K562 (cell line): ENCODE results near the gene FES. TPM values are rescaled to one million over a fixed set of nuclear protein-coding genes. Genes with fewer than 3 reads are reported as not detected.

Experiments used
- ATAC-seq: fragments of 200-7000 bp; cut with Tn5 transposase; 3 replicates; pipeline ENCODE4 v1.9.1; 2020; ENCODE audit warnings: moderate library complexity
- BruUV-seq: library from RNA; stranded (reverse); fragments of 400-500 nt; replicated peaks from 2 replicates; lab custom pipeline; 2021; lab: Mats Ljungman, UMichigan
- CTCF ChIA-PET: fragments of 300-600 bp; formaldehyde crosslinking; extraction: SDS; loops from one replicate; lab custom pipeline; 2021; ENCODE audit warnings: low intra/inter-chr PET ratio; lab: Yijun Ruan, JAX
- POLR2A ChIA-PET: fragments of 300-600, 350-650 bp; sonication (Branson Sonifier 250); formaldehyde crosslinking; extraction: SDS; loops from one replicate; lab custom pipeline; 2021; ENCODE audit warnings: antibody characterized with exemption, inconsistent platforms; lab: Yijun Ruan, JAX
- DNase-seq, 4 experiments: peaks; one replicate each; pipeline versions ENCODE4 v3.0.0 to v3.0.0-alpha.2; 2011 to 2018; ENCODE audit warnings: low spot score in 3 of 4, mixed read lengths in 3 of 4; ENCODE audit errors: extremely low read depth in 1 of 4
- FAIRE-seq: peaks from 2 replicates; lab custom pipeline; 2011; peaks lifted over from hg19 to GRCh38; lab: Jason Lieb, UNC
- H2AFZ ChIP-seq: 2 replicates; pipeline ENCODE4 v1.6.0; 2011; ENCODE audit warnings: low read depth, low read length, control low read depth, inconsistent platforms
- H3K27ac ChIP-seq: fragments of 200-600 bp; 3 replicates; pipeline ENCODE4 v1.8.0; 2011; ENCODE audit warnings: low read depth, mild to moderate bottlenecking, control low read depth, inconsistent platforms, low read length, moderate library complexity, mixed read lengths; ENCODE audit errors: extremely low read depth
- H3K27me3 ChIP-seq, 2 experiments: fragments of 300-600 bp in 1 of 2; 2 replicates in 1 of 2; 3 replicates in 1 of 2; pipeline versions ENCODE4 v1.6.0 to v1.8.0; 2011; ENCODE audit warnings: inconsistent platforms in 2 of 2, low read length in 2 of 2, mild to moderate bottlenecking in 1 of 2, mixed read lengths in 1 of 2, moderate library complexity in 1 of 2; ENCODE audit not compliant: control insufficient read depth in 2 of 2, insufficient read depth in 2 of 2
- H3K36me3 ChIP-seq: fragments of 300-600 bp; 3 replicates; pipeline ENCODE4 v1.8.0; 2011; ENCODE audit warnings: mild to moderate bottlenecking, low read length, inconsistent platforms; ENCODE audit not compliant: control insufficient read depth, insufficient read depth
- H3K4me1 ChIP-seq, 2 experiments: fragments of 200-600 bp in 1 of 2; replicated peaks in 1 of 2; 2 replicates in 1 of 2; 3 replicates in 1 of 2; pipeline versions ENCODE4 v1.5.1 to v1.8.0; 2011; ENCODE audit warnings: inconsistent platforms in 2 of 2, low read length in 2 of 2, mild to moderate bottlenecking in 1 of 2, mixed read lengths in 1 of 2, moderate library complexity in 1 of 2; ENCODE audit not compliant: control insufficient read depth in 2 of 2, insufficient read depth in 2 of 2
- H3K4me2 ChIP-seq: 2 replicates; pipeline ENCODE4 v1.6.1; 2011; ENCODE audit warnings: low read length, control low read depth, inconsistent platforms, mixed read lengths; ENCODE audit not compliant: insufficient read depth
- H3K4me3 ChIP-seq: fragments of 200-600 bp; sonication (generic), shearing (Covaris generic); 2 replicates; pipeline ENCODE4 v1.5.1; 2016; ENCODE audit warnings: control low read depth, inconsistent platforms
- H3K79me2 ChIP-seq: fragments of 200-600 bp; 3 replicates; pipeline ENCODE4 v1.8.0; 2011; ENCODE audit warnings: low read length, inconsistent platforms; ENCODE audit not compliant: control insufficient read depth, insufficient read depth
- H3K9ac ChIP-seq, 2 experiments: 2 replicates each; pipeline versions ENCODE4 v1.6.0 to v1.6.1; 2011; ENCODE audit warnings: low read depth in 2 of 2, low read length in 2 of 2, control low read depth in 1 of 2, inconsistent platforms in 1 of 2, mild to moderate bottlenecking in 1 of 2, mixed read lengths in 1 of 2; ENCODE audit not compliant: insufficient read depth in 1 of 2
- H3K9me1 ChIP-seq: one replicate; pipeline ENCODE4 v1.6.0; 2011; ENCODE audit warnings: inconsistent platforms, mild to moderate bottlenecking, low read length, moderate library complexity; ENCODE audit not compliant: control insufficient read depth, insufficient read depth
- H3K9me3 ChIP-seq: replicated peaks from 2 replicates; pipeline ENCODE4 v1.5.1; 2011; ENCODE audit warnings: low read depth, low read length, inconsistent platforms; ENCODE audit not compliant: control insufficient read depth, insufficient read depth
- H4K20me1 ChIP-seq: replicated peaks from 2 replicates; pipeline ENCODE4 v1.6.1; 2011; ENCODE audit warnings: low read length, inconsistent platforms, mixed read lengths; ENCODE audit not compliant: control insufficient read depth, insufficient read depth
- CBX2 ChIP-seq: fragments of 200-600 bp; sonication (generic); IDR thresholded peaks from one replicate; pipeline ENCODE4 v1.6.1; 2012; ENCODE audit warnings: mild to moderate bottlenecking, low read length, inconsistent platforms; ENCODE audit not compliant: insufficient read depth, poor library complexity, severe bottlenecking
- FOXK2 ChIP-seq, 2 experiments: fragments of 450-650 bp; IDR thresholded peaks in 1 of 2; conservative IDR thresholded peaks in 1 of 2; 2 replicates each; pipeline ENCODE4 v1.6.1; 2016; ENCODE audit warnings: low read depth in 2 of 2, mild to moderate bottlenecking in 1 of 2
- PRMT5 ChIP-seq: sonication (generic); formaldehyde crosslinking; IDR thresholded peaks from 2 replicates; pipeline ENCODE4 v1.5.0; 2020; ENCODE audit warnings: missing genetic modification reagents
- SREBF2 ChIP-seq: sonication (generic); formaldehyde crosslinking; IDR thresholded peaks from 2 replicates; pipeline ENCODE4 v1.4.0; 2020; ENCODE audit warnings: mild to moderate bottlenecking, missing genetic modification reagents
- TBP ChIP-seq: optimal IDR thresholded peaks from 2 replicates; pipeline ENCODE3; 2011; ENCODE audit warnings: low read depth, low read length, improper control_type of control experiment
- TCF3 ChIP-seq: sonication (generic); formaldehyde crosslinking; IDR thresholded peaks from 2 replicates; pipeline ENCODE4 v1.4.0; 2020; ENCODE audit warnings: mild to moderate bottlenecking, missing genetic modification reagents
- TEAD4 ChIP-seq, 2 experiments: sonication (generic) in 1 of 2; formaldehyde crosslinking in 1 of 2; IDR thresholded peaks; 2 replicates each; pipeline versions ENCODE4 v1.6.1 to v1.8.0; 2012 to 2022; ENCODE audit warnings: borderline replicate concordance in 1 of 2, inconsistent platforms in 1 of 2, low read length in 1 of 2, mild to moderate bottlenecking in 1 of 2, missing genetic modification reagents in 1 of 2
- THAP12 ChIP-seq: fragments of 250-450 bp; sonication (Bioruptor Pico); IDR thresholded peaks from 2 replicates; pipeline ENCODE4 v1.9.0; 2021; ENCODE audit warnings: mild to moderate bottlenecking, inconsistent platforms
- XRCC3 ChIP-seq: fragments of 450-650 bp; IDR thresholded peaks from 2 replicates; pipeline ENCODE4 v1.6.1; 2017; ENCODE audit warnings: mild to moderate bottlenecking, moderate library complexity
- ZFP1 ChIP-seq: fragments of 450-650 bp; formaldehyde crosslinking; IDR thresholded peaks from 2 replicates; pipeline ENCODE4 v1.4.0; 2020; ENCODE audit warnings: mild to moderate bottlenecking, mixed read lengths
- ZFP91 ChIP-seq: sonication (generic); formaldehyde crosslinking; IDR thresholded peaks from 2 replicates; pipeline ENCODE4 v1.8.0; 2022; ENCODE audit warnings: mild to moderate bottlenecking, missing genetic modification reagents
- ZNF696 ChIP-seq: fragments of 250-450 bp; sonication (Bioruptor Pico); conservative IDR thresholded peaks from 2 replicates; pipeline ENCODE4 v1.4.0; 2020; ENCODE audit warnings: mild to moderate bottlenecking, moderate library complexity
- ZNF75A ChIP-seq: fragments of 450-650 bp; formaldehyde crosslinking; IDR thresholded peaks from 2 replicates; pipeline ENCODE4 v1.4.0; 2020; ENCODE audit warnings: mild to moderate bottlenecking
- WGBS: fragments of 100-300 bp; shearing (Covaris generic); methylation state at CpG from one replicate; pipeline ENCODE4 v1.1.6; 2016; ENCODE audit warnings: low coverage, mixed read lengths; ENCODE audit not compliant: insufficient coverage; ENCODE audit errors: missing lambda C conversion rate; 5-methylcytosine and 5-hydroxymethylcytosine counted together
- in situ Hi-C: fragments of 300-500 bp; cut with MboI; formaldehyde crosslinking; loops from 4 replicates; pipeline ENCODE4 v1.15.0; 2018; ENCODE audit warnings: inconsistent platforms, mixed read lengths
- intact Hi-C: fragments of 100-400 bp; cut with micrococcal nuclease; formaldehyde crosslinking; loops from 2 replicates; pipeline ENCODE4 v1.14.2; 2022
- polyA plus RNA-seq, 8 experiments: library from polyadenylated mRNA; depleted of rRNA in 4 of 8; stranded (reverse) in 5 of 8; unstranded in 3 of 8; fragments of >200 nt; fragmentation: Nextera tagmentation in 2 of 8; fragmentation: Illumina TruSeq in 1 of 8; extraction: Ambion mirVana in 2 of 8; extraction: Trizol in 1 of 8; gene quantifications; 2 replicates each; pipeline versions ENCODE4 v1.2.1 to v1.2.3, GENCODE V29; 2011 to 2014; ENCODE audit warnings: inconsistent platforms in 1 of 8, missing spikeins in 1 of 8
- total RNA-seq, 7 experiments: library from RNA; depleted of rRNA in 6 of 7; stranded (reverse); fragments of >200 nt in 6 of 7; fragmentation: Illumina TruSeq in 2 of 7; extraction: Trizol in 2 of 7; gene quantifications; 2 replicates each; pipeline versions ENCODE4 v1.2.1 to v1.2.3, GENCODE V29; 2011 to 2021; ENCODE audit warnings: low replicate concordance in 1 of 7

FES gene
- total and polyA plus RNA-seq, 9 of the 15 experiments (the other 6 are each of a cell fraction or from before 2014, with no cell fraction given), result 0.38 to 2.6 (median 0.82) TPM

- TF ChIP-seq THAP12 (no peak), ZFP1 (no peak), PRMT5 (CRISPR knock-in tag) (no peak), ZNF75A (CRISPR knock-in tag) (no peak), TEAD4 (IDR thresholded peaks at IDR 0.05; ENCODE audit: low read length) (no peak), TEAD4 (CRISPR knock-in tag; IDR thresholded peaks at IDR 0.05; ENCODE audit: borderline replicate concordance) (0 out of 2 replicates have a peak, but pooled peaks have one; percentile 34)
- TF ChIP-seq, all 486 proteins: peak for 5
Measured at GRCh38 chr15:90915216-90915807, 31.0 kb downstream of the FES start (continued).

- Histone ChIP-seq H3K79me2 (peaks cover 6% of the 10 kb centered on the region; the same call in 2 of the 3 replicates), H3K9me1 (no peaks in the 10 kb centered on the region), H3K36me3 (peaks cover 100% of the 10 kb centered on the region), H3K4me3 (no peak overlapping the region), H3K27ac (peak overlapping the region; percentile 80), H3K4me2 (peak overlapping the region; percentile 15; the same call in 1 of the 2 replicates), H3K9ac (peak overlapping the region; percentile 13 to 32; a peak in 3 of 4 replicates), H4K20me1 (no peaks in the 10 kb centered on the region), H3K4me1 (peaks cover 17 to 38% of the 10 kb centered on the region in 2 experiments), H3K27me3 (no peaks in the 10 kb centered on the region), H2AFZ (no peak overlapping the region), H3K9me3 (no peaks in the 10 kb centered on the region)
- in situ Hi-C loops, result no loop called here
- FAIRE-seq, result peak; percentile 96
- DNase-seq, result peak; percentile 66 to 90 (median 78)
- POLR2A ChIA-PET, result interaction anchor here (1.0 to 4.7 kb wide), 4 partner anchors 7 to 16 kb away, joined by 3 to 54 read pairs (median 10); partner anchors contain the start of gene MAN2A2
- intact Hi-C loops, result no loop called here
- peak; percentile 80 for ATAC-seq
- BruUV-seq, result no TSS peak
- CTCF ChIA-PET, result interaction anchor here (0.6 kb wide), 2 partner anchors 11 to 630 kb away, joined by 3 to 5 read pairs; no protein-coding TSS in a partner anchor
- 49% methylated on average over 25 of the region's 25 CpGs for WGBS
- TF ChIP-seq FOXK2 (conservative IDR thresholded peaks at IDR 0.05 in 1 of 2, IDR thresholded peaks at IDR 0.05 in 1 of 2; ENCODE audit: low read depth in 2 of 2) (no peak; a peak in 2 of 4 replicates), TBP (no peak), ZNF696 (CRISPR knock-in tag) (no peak), ZFP91 (no peak), XRCC3 (no peak), TCF3 (CRISPR knock-in tag) (0 out of 2 replicates have a peak, but pooled peaks have one; percentile 30), CBX2 (no peak), SREBF2 (CRISPR knock-in tag) (no peak)
Measured at GRCh38 chr15:90915808-90916440, 31.6 kb downstream of the FES start.
